ENCODE results near the gene KCNJ15.

Gene KCNJ15

DNA sequence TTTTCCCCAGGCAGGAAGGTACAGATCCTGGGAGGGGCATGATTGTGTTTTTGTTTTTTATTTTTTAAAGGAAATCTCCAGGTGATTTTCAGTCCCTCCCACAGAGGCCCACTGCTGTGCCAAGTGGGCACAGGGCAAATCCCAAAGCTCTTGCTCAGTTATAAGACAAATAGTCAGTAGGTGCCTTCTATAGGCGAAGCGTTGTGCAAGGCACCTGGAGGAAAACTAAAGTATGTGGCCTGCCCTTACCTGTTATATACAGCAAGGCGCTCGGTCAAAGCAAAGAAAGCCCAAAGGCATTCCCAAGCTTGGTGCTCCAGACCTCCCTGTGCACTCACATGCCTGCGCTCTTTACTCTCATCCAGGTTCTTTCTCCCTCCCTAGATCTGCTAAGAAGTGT, 81.0 kb downstream of the KCNJ15 start:
- ATAC-seq = no peak
- no peaks in the 10 kb centered on the region for H3K4me1 Mint-ChIP-seq
- no peaks in the 10 kb centered on the region for H3K36me3 Mint-ChIP-seq
- H3K4me3 Mint-ChIP-seq = no peak overlapping the region
- H3K9me3 Mint-ChIP-seq = peaks cover 2% of the 10 kb centered on the region
- no peak overlapping the region for H3K27ac Mint-ChIP-seq
- no peaks in the 10 kb centered on the region for H3K27me3 Mint-ChIP-seq

DNA sequence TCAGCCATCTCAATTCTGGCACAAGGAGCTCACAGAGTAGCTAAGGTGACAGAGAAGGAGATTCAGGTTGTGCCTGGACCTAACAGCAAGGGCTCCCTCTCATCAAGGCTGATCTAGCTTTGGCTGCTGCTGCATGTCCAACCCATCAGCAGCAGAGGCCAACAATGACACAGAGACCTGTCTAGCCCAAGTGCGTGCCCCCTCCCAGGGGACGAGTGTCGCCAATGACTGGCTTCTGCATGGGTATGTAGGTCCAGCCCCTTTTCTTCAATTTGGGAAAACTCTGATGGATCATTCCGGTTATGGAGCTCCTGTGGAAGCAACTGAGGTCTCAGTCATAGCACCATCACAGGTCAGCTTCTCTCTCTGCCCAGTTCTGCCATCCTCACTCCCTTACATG, 83.3 kb downstream of the KCNJ15 start:
- Mint-ChIP-seq H3K9me3 (peaks cover 2% of the 10 kb centered on the region), H3K27me3 (no peaks in the 10 kb centered on the region), H3K4me1 (no peaks in the 10 kb centered on the region), H3K36me3 (no peaks in the 10 kb centered on the region), H3K4me3 (no peak overlapping the region), H3K27ac (no peak overlapping the region)
- ATAC-seq = peak; percentile 35

DNA sequence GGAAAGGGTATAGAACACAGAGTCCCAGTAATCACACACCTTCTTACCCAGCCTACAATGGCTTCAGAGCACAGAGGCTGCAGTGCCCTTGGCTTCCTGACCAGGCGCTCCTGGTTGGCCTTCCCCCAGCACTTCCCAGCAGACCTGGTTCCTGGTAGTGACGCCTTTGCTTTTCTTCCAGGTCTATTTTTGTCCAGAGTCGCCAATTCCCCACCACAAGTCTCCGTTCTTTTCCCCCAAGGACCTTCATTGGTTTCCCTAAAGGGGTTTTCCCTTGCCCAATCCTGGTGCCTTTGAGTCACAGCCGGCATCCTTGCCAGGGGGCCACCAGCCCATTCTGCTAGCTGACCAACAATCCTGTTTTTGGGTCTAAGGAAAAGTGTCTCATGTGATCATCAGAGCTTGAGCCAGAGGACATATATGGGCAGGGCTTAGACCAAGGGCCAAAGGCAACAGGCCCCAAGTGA, 84.8 kb downstream of the KCNJ15 start:
- Mint-ChIP-seq H3K4me3 (no peak overlapping the region), H3K4me1 (no peaks in the 10 kb centered on the region), H3K9me3 (peaks cover 3% of the 10 kb centered on the region), H3K27me3 (no peaks in the 10 kb centered on the region), H3K36me3 (no peaks in the 10 kb centered on the region), H3K27ac (no peak overlapping the region)
- no peak for ATAC-seq

DNA sequence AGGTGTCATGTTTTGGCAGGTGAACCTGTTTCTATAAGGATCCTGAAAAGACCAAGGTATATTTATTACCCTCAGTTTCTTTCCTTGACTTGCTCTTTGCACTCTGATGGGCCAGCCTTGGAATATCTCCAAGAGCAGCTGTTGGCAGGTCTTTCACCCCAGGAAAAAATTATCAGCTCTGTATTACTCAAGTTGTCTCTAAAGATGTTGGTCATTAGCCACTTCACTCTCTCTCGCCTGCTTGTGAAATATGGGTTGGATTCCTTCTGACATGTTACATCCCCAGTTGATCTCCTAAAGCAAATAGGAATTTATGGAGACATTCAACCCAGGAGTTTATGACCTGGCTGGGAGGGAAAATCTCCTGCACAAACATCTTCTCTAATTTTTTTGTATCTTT, 85.9 kb downstream of the KCNJ15 start:
- Mint-ChIP-seq H3K36me3 (no peaks in the 10 kb centered on the region), H3K4me1 (no peaks in the 10 kb centered on the region), H3K27ac (no peak overlapping the region), H3K9me3 (peaks cover 3% of the 10 kb centered on the region), H3K4me3 (no peak overlapping the region), H3K27me3 (no peaks in the 10 kb centered on the region)
- no peak for ATAC-seq

- no peaks in the 10 kb centered on the region for H3K36me3 Mint-ChIP-seq
- H3K4me3 Mint-ChIP-seq = no peak overlapping the region
- no peaks in the 10 kb centered on the region for H3K4me1 Mint-ChIP-seq
- H3K27me3 Mint-ChIP-seq = no peaks in the 10 kb centered on the region
- H3K27ac Mint-ChIP-seq = no peak overlapping the region
- ATAC-seq = no peak
- H3K9me3 Mint-ChIP-seq = peaks cover 3% of the 10 kb centered on the region
These were observed 86.9 kb downstream of the KCNJ15 start for GRCh38 chr21:38343691-38344090.

DNA sequence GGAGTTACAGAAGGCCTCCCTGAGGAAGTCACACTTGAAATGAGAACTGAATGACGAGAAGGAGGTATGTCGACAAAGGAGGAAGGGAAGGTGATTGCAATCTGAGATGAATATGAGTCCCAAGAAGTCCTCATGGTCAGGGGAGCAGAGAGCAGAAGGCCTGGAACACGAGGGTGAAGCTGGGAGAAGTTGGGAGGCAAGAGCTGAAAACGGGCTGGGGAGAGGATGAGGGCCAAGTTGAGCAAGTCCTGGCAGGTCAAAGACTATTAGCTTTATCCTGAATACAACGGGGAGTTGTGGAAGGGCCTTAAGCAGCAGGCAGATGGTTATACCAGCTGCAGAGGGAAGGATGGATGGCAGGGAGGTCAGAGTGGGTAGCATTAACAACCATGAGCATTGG, 89.5 kb downstream of the KCNJ15 start:
- Mint-ChIP-seq H3K27ac (no peak overlapping the region), H3K4me3 (no peak overlapping the region), H3K27me3 (no peaks in the 10 kb centered on the region), H3K36me3 (no peaks in the 10 kb centered on the region), H3K9me3 (peaks cover 3% of the 10 kb centered on the region), H3K4me1 (no peaks in the 10 kb centered on the region)
- ATAC-seq = no peak

DNA sequence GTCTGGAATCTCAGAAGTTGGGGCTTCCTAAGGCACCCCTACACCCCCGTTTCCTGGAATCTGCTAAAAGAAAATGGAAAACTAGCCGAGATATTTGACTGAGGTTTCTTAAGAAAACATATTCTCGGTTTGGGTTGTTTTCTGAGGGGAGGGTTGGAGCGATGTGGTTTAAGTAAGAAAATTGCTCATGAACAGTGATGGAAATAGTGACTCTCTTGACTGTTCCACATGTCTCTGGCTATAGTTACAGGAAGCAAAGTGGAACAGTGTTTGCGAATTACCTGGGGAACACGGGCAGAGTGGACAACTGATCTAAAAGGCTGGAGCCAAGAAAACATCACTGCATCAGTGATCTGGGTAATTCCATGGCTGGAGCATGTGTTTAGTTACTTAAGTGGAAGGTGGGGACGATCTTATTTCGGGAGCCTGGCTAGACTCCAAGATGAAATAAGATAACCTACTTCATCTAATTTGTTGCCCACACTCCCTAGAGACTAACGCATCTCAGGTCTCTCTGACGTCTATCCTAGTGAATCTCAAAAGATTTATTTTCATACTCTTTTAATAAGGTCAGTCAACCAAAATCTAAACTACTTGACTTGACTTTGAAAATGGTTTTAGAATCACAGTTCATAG, 92.4 kb downstream of the KCNJ15 start:
- ATAC-seq = no peak
- H3K4me3 Mint-ChIP-seq = no peak overlapping the region
- no peak overlapping the region for H3K27ac Mint-ChIP-seq
- H3K4me1 Mint-ChIP-seq = no peaks in the 10 kb centered on the region
- no peaks in the 10 kb centered on the region for H3K36me3 Mint-ChIP-seq
- peaks cover 3% of the 10 kb centered on the region for H3K9me3 Mint-ChIP-seq
- no peaks in the 10 kb centered on the region for H3K27me3 Mint-ChIP-seq

DNA sequence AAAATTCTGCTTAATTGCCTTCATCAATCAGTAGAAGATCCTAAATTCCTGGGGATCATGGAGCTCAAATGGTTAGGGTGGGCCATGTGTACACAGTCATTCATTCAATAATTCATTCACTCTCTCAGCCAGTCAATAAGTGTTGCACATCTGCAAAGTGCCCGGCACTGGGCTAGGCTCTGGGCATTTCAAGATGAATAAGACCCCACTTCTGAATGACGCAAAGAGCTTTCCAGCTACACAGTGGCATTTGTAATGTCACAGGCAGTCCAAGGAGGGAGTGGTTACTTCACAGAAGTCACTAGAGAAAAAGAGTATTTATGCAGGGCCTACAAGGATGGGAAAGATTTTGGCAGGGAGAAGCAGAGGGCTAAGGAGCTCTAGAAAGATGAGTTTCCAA, 93.2 kb downstream of the KCNJ15 start:
- H3K4me3 Mint-ChIP-seq = no peak overlapping the region
- H3K9me3 Mint-ChIP-seq = peaks cover 3% of the 10 kb centered on the region
- H3K27ac Mint-ChIP-seq = no peak overlapping the region
- no peaks in the 10 kb centered on the region for H3K36me3 Mint-ChIP-seq
- no peaks in the 10 kb centered on the region for H3K4me1 Mint-ChIP-seq
- H3K27me3 Mint-ChIP-seq = peaks cover 7% of the 10 kb centered on the region
- ATAC-seq = no peak

- no peak for ATAC-seq
- H3K4me1 Mint-ChIP-seq = no peaks in the 10 kb centered on the region
- no peak overlapping the region for H3K27ac Mint-ChIP-seq
- H3K36me3 Mint-ChIP-seq = no peaks in the 10 kb centered on the region
- H3K27me3 Mint-ChIP-seq = peaks cover 11% of the 10 kb centered on the region
- H3K4me3 Mint-ChIP-seq = no peak overlapping the region
- H3K9me3 Mint-ChIP-seq = peaks cover 3% of the 10 kb centered on the region
These were observed 93.9 kb downstream of the KCNJ15 start for GRCh38 chr21:38350684-38351083.

GRCh38 chr21:38351176-38351959, 94.6 kb downstream of the KCNJ15 start:
- ATAC-seq = no peak
- peaks cover under 1% of the 10 kb centered on the region for H3K9me3 Mint-ChIP-seq
- no peaks in the 10 kb centered on the region for H3K4me1 Mint-ChIP-seq
- H3K36me3 Mint-ChIP-seq = no peaks in the 10 kb centered on the region
- H3K27me3 Mint-ChIP-seq = peaks cover 16% of the 10 kb centered on the region
- no peak overlapping the region for H3K27ac Mint-ChIP-seq
- H3K4me3 Mint-ChIP-seq = no peak overlapping the region

GRCh38 chr21:38351961-38352521, 95.2 kb downstream of the KCNJ15 start:
- Mint-ChIP-seq H3K4me1 (no peaks in the 10 kb centered on the region), H3K9me3 (no peaks in the 10 kb centered on the region), H3K36me3 (no peaks in the 10 kb centered on the region), H3K27me3 (peaks cover 20% of the 10 kb centered on the region), H3K4me3 (no peak overlapping the region), H3K27ac (no peak overlapping the region)
- ATAC-seq = no peak

DNA sequence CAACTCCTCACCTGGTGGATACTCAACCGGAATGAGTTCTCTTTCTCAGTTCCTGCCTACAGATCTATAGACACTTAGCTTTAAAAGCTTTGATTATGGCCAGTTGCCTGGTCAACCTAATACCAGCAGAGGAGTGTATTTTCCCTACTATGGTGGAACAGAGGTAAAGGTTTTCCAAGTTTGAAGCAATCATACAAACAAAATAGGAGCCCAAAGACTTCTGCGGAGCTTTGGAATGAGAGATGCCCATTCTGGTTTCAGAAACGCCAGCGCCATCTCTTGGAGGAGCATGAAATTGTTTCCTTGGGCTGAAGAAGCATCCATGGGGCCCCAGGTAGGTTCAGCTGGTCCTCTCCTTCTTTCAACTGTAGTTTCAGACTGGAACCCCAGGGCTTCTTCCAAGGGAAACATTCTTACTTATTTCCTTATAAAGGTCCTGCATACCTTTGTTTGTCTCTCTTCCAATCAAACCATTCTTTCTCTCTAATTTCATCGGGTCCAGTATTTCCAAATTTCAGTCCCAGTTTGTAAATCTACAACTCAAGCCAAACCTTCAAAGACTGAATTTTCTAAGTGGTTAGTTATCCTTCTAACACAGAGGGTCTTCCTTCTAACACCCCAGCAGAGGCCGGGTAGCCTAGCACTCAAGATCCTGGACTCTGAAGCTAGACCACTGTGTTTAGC, 95.9 kb downstream of the KCNJ15 start:
- Mint-ChIP-seq H3K4me3 (no peak overlapping the region), H3K27ac (no peak overlapping the region), H3K4me1 (no peaks in the 10 kb centered on the region), H3K36me3 (no peaks in the 10 kb centered on the region), H3K27me3 (peaks cover 20% of the 10 kb centered on the region), H3K9me3 (no peaks in the 10 kb centered on the region)
- ATAC-seq = no peak

- Mint-ChIP-seq H3K9me3 (no peaks in the 10 kb centered on the region), H3K27ac (no peak overlapping the region), H3K27me3 (peaks cover 20% of the 10 kb centered on the region), H3K4me3 (no peak overlapping the region), H3K36me3 (no peaks in the 10 kb centered on the region), H3K4me1 (no peaks in the 10 kb centered on the region)
- no peak for ATAC-seq
These were observed 97.4 kb downstream of the KCNJ15 start for GRCh38 chr21:38354231-38354630.

- Mint-ChIP-seq H3K27ac (no peak overlapping the region), H3K9me3 (no peaks in the 10 kb centered on the region), H3K4me1 (no peaks in the 10 kb centered on the region), H3K36me3 (no peaks in the 10 kb centered on the region), H3K27me3 (peaks cover 20% of the 10 kb centered on the region), H3K4me3 (no peak overlapping the region)
- no peak for ATAC-seq
These were observed 98.0 kb downstream of the KCNJ15 start for GRCh38 chr21:38354746-38355145.

DNA sequence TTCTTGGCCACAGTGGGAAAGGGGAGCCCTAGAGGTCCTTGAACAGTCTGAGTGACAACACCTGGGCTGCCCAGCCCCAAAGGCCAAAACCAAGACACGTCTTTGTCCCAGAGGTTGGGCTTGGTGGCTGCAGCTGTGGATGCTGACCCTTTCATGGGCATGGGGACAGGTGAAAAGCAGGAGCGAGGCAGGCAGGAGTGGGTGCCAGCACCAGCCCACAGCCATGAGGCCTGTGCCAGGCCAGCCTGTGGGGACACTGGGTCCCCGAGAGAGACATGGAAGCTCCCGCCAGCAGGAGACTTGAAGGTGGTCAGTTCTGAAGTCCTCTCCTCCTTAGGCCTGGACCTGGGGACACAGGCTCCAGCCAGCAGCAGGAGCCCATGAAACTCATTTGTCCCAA, 98.6 kb downstream of the KCNJ15 start:
- Mint-ChIP-seq H3K4me1 (no peaks in the 10 kb centered on the region), H3K9me3 (no peaks in the 10 kb centered on the region), H3K27me3 (peaks cover 20% of the 10 kb centered on the region), H3K4me3 (no peak overlapping the region), H3K27ac (no peak overlapping the region), H3K36me3 (no peaks in the 10 kb centered on the region)
- no peak for ATAC-seq

Measured in stimulated activated memory B cell treated with anti-CD40 and anti-IgM and Interleukin-4, amounts not matched to agents 10 μg/mL and 1 μg/mL and 100 μg/mL, for 72 hours (primary cell).